HS-27A (cell line): ENCODE data around the gene EXOC6.

ENCODE experiments used
- DNase-seq: peaks from one replicate; pipeline ENCODE4 v3.0.0-alpha.2; 2012; ENCODE audit warnings: low read depth, missing footprints

The EXOC6 gene

GRCh38 chr10:93026072-93026471, 177.8 kb downstream of the EXOC6 start:
- no peak for DNase-seq

- DNase-seq = no peak
Observed at GRCh38 chr10:93027508-93027907, 179.2 kb downstream of the EXOC6 start.

GRCh38 chr10:93028883-93029282, 180.6 kb downstream of the EXOC6 start:
- DNase-seq = peak; percentile 24

GRCh38 chr10:93030409-93030808, 182.1 kb downstream of the EXOC6 start:
- peak; percentile 23 for DNase-seq

- DNase-seq = no peak
Observed at GRCh38 chr10:93032105-93032808, 183.9 kb downstream of the EXOC6 start.

GRCh38 chr10:93032809-93033137, 184.5 kb downstream of the EXOC6 start:
- DNase-seq = no peak

- DNase-seq = no peak
Observed at GRCh38 chr10:93034426-93034825, 186.1 kb downstream of the EXOC6 start.

GRCh38 chr10:93039110-93039509, 190.8 kb downstream of the EXOC6 start:
- DNase-seq = no peak

- DNase-seq = no peak
Observed at GRCh38 chr10:93039721-93040120, 191.4 kb downstream of the EXOC6 start.

- DNase-seq = no peak
Observed at GRCh38 chr10:93054486-93054885, 206.2 kb downstream of the EXOC6 start.

GRCh38 chr10:93058139-93058538, 209.8 kb downstream of the EXOC6 start:
- DNase-seq = no peak

GRCh38 chr10:93059975-93060886, 211.9 kb downstream of the EXOC6 start, which contains the start of gene CYP26C1:
CYP26C1 (plus strand) TSS chr10:93060798; CDS start chr10:93061264, 466 bp downstream.
- no peak for DNase-seq

- DNase-seq = no peak
Observed at GRCh38 chr10:93060887-93061593, 212.7 kb downstream of the EXOC6 start.

GRCh38 chr10:93061594-93062513, 213.5 kb downstream of the EXOC6 start:
- DNase-seq = no peak

GRCh38 chr10:93062514-93063143, 214.3 kb downstream of the EXOC6 start:
- no peak for DNase-seq

GRCh38 chr10:93063144-93063976, 215.0 kb downstream of the EXOC6 start:
- no peak for DNase-seq

GRCh38 chr10:93063977-93064660, 215.8 kb downstream of the EXOC6 start:
- no peak for DNase-seq

GRCh38 chr10:93064874-93065660, 216.7 kb downstream of the EXOC6 start:
- DNase-seq = no peak
